ENCODE data around the gene PARD3.

DNA sequence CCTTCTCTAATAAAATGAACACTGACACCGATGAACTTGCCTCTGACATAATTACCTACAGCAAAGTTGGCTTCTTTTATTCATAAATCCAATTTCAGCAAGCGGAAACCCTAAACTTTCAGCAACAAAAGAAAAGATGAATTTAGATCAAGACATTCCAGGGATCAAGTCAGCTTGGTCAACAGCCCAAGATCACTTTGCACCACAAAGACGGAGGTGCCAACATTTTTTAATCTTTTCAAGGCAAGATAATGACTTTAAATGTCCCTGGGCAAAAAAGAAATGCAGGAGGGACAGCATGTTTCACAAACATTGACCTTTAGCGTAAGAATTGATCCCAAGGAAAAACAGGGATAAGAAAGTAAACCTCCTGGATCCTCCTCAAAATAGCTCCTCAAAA lies 636.9 kb downstream of the PARD3 start:
- TF ChIP-seq, protein P1, sequence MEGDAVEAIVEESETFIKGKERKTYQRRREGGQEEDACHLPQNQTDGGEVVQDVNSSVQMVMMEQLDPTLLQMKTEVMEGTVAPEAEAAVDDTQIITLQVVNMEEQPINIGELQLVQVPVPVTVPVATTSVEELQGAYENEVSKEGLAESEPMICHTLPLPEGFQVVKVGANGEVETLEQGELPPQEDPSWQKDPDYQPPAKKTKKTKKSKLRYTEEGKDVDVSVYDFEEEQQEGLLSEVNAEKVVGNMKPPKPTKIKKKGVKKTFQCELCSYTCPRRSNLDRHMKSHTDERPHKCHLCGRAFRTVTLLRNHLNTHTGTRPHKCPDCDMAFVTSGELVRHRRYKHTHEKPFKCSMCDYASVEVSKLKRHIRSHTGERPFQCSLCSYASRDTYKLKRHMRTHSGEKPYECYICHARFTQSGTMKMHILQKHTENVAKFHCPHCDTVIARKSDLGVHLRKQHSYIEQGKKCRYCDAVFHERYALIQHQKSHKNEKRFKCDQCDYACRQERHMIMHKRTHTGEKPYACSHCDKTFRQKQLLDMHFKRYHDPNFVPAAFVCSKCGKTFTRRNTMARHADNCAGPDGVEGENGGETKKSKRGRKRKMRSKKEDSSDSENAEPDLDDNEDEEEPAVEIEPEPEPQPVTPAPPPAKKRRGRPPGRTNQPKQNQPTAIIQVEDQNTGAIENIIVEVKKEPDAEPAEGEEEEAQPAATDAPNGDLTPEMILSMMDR (conservative IDR thresholded peaks at IDR 0.05), result no peak
- TF ChIP-seq EZH2 (IDR thresholded peaks at IDR 0.05; ENCODE audit: low read depth), result no peak
